Measurements from ENCODE around the gene RABGAP1.

Gene RABGAP1

GRCh38 chr9:123011380-123011779 is 70.6 kb downstream of the RABGAP1 start:
- DNase-seq = no peak

- DNase-seq = no peak
Observed at GRCh38 chr9:123011878-123012528, 71.2 kb downstream of the RABGAP1 start.

- DNase-seq = no peak
Observed at GRCh38 chr9:123016631-123017030, 75.8 kb downstream of the RABGAP1 start.

- no peak for DNase-seq
Observed at GRCh38 chr9:123020796-123021195, 80.0 kb downstream of the RABGAP1 start.

- no peak for DNase-seq
Observed at GRCh38 chr9:123026425-123026824, 85.6 kb downstream of the RABGAP1 start.

- DNase-seq = no peak
Observed at GRCh38 chr9:123027517-123027916, 86.7 kb downstream of the RABGAP1 start.

- no peak for DNase-seq
Observed at GRCh38 chr9:123028136-123028535, 87.3 kb downstream of the RABGAP1 start.

- no peak for DNase-seq
Observed at GRCh38 chr9:123028973-123029372, 88.2 kb downstream of the RABGAP1 start.

GRCh38 chr9:123031963-123032362 is 91.1 kb downstream of the RABGAP1 start:
- DNase-seq = no peak

GRCh38 chr9:123033352-123033751 is 92.5 kb downstream of the RABGAP1 start, which contains the start of gene GPR21:
GPR21 (plus strand) TSS chr9:123033667; CDS start chr9:123034567, 900 bp downstream.
- no peak for DNase-seq

GRCh38 chr9:123033864-123034601 is 93.2 kb downstream of the RABGAP1 start:
- no peak for DNase-seq

GRCh38 chr9:123034881-123035510 is 94.2 kb downstream of the RABGAP1 start:
- no peak for DNase-seq

- no peak for DNase-seq
Observed at GRCh38 chr9:123035791-123036190, 95.0 kb downstream of the RABGAP1 start.

GRCh38 chr9:123036893-123037545 is 96.2 kb downstream of the RABGAP1 start:
- no peak for DNase-seq

GRCh38 chr9:123039617-123040219 is 98.9 kb downstream of the RABGAP1 start:
- no peak for DNase-seq

GRCh38 chr9:123040801-123041200 is 100.0 kb downstream of the RABGAP1 start:
- no peak for DNase-seq

- no peak for DNase-seq
Observed at GRCh38 chr9:123041489-123041888, 100.7 kb downstream of the RABGAP1 start.

- DNase-seq = no peak
Observed at GRCh38 chr9:123043081-123043939, 102.5 kb downstream of the RABGAP1 start.

GRCh38 chr9:123044586-123044985 is 103.8 kb downstream of the RABGAP1 start:
- DNase-seq = no peak

- no peak for DNase-seq
Observed at GRCh38 chr9:123046406-123047195, 105.8 kb downstream of the RABGAP1 start.

- no peak for DNase-seq
Observed at GRCh38 chr9:123048748-123049147, 107.9 kb downstream of the RABGAP1 start.
